Suprapubic skin (tissue), 4 donors: ENCODE results near the gene TRIM66.

Experiments used
- CTCF ChIP-seq, 2 donors: fragments of 200-600 bp in 1 of 2; fragments of 450-650 bp in 1 of 2; sonication (generic) in 1 of 2; IDR thresholded peaks; one replicate each; pipeline ENCODE4 v1.5.1; 2016 to 2019; ENCODE audit warnings: antibody characterized with exemption in 2 of 2, mild to moderate bottlenecking in 1 of 2, moderate library complexity in 1 of 2
- EP300 ChIP-seq: sonication (generic); formaldehyde crosslinking; IDR thresholded peaks from one replicate; pipeline ENCODE4 v1.6.1; 2017; ENCODE audit warnings: antibody characterized with exemption
- POLR2A ChIP-seq, 2 donors: fragments of 450-650 bp; IDR thresholded peaks; one replicate each; pipeline ENCODE4 v1.6.1; 2017; ENCODE audit warnings: antibody characterized with exemption in 2 of 2, mild to moderate bottlenecking in 2 of 2, moderate library complexity in 2 of 2
- POLR2AphosphoS5 ChIP-seq, 3 donors: sonication (generic); formaldehyde crosslinking; IDR thresholded peaks; one replicate each; pipeline ENCODE4 v1.6.1; 2017; ENCODE audit warnings: antibody characterized with exemption in 3 of 3

- no peak for TF ChIP-seq CTCF (IDR thresholded peaks at IDR 0.05)
- no peak for TF ChIP-seq POLR2AphosphoS5 (IDR thresholded peaks at IDR 0.05)
- TF ChIP-seq EP300: no peak
- no peak for TF ChIP-seq POLR2A (IDR thresholded peaks at IDR 0.05)
These were observed 46.1 kb upstream of the TRIM66 start for GRCh38 chr11:8728563-8728962.
